Measurements from ENCODE around the gene ZSCAN16. TPM values are rescaled to one million over a fixed set of nuclear protein-coding genes. Genes with fewer than 3 reads are reported as not detected.
A peak's percentile ranks its signal among the peaks of the same experiment; 100 is the strongest.

ZSCAN16 gene
- total and polyA plus RNA-seq, 2 of the 13 experiments (the other 11 are each of a cell fraction or from before 2014, with no cell fraction given) = 5.7 to 12.7 TPM

- no peak for TF ChIP-seq CEBPZ (IDR thresholded peaks at IDR 0.05; ENCODE audit: low read length)
- no peak for TF ChIP-seq PBX2 (CRISPR knock-in tag; IDR thresholded peaks at IDR 0.05)
- TF ChIP-seq MEF2D (CRISPR knock-in tag; IDR thresholded peaks at IDR 0.05) = peak; percentile 59; the same call in 1 of the 2 replicates
- TF ChIP-seq SNAI1 (CRISPR knock-in tag; IDR thresholded peaks at IDR 0.05; ENCODE audit: borderline replicate concordance) = peak; percentile 85
- TF ChIP-seq HMGXB3 (CRISPR knock-in tag; IDR thresholded peaks at IDR 0.05; ENCODE audit: borderline replicate concordance) = peak; percentile 84; the same call in 1 of the 2 replicates
- TF ChIP-seq CTCF (CRISPR knock-in tag; IDR thresholded peaks at IDR 0.05) = peak; percentile 84
- no peak for TF ChIP-seq PRMT3 (CRISPR knock-in tag; IDR thresholded peaks at IDR 0.05; ENCODE audit: borderline replicate concordance, low read depth)
- no peak for TF ChIP-seq FLYWCH1 (CRISPR knock-in tag; IDR thresholded peaks at IDR 0.05)
- TF ChIP-seq ZNF746 (CRISPR knock-in tag; IDR thresholded peaks at IDR 0.05) = 0 out of 2 replicates have a peak, but pooled peaks have one; percentile 25
- TF ChIP-seq MYC (CRISPR knock-in tag; IDR thresholded peaks at IDR 0.05; ENCODE audit: borderline replicate concordance) = peak; percentile 75
- TF ChIP-seq ZBTB2 (CRISPR knock-in tag; IDR thresholded peaks at IDR 0.05; ENCODE audit: low read depth) = no peak
- peak; percentile 74; the same call in 1 of the 2 replicates for TF ChIP-seq ZNF614 (CRISPR knock-in tag; IDR thresholded peaks at IDR 0.05; ENCODE audit: borderline replicate concordance)
Observed at GRCh38 chr6:28104392-28105244, 19.8 kb upstream of the ZSCAN16 start (continued).
